Fibroblast of mammary gland (primary cell): ENCODE data around the gene SYT6.

Experiments used
- DNase-seq: peaks from one replicate; pipeline ENCODE4 v3.0.0-alpha.2; 2010; ENCODE audit warnings: low read depth
- H3K4me3 ChIP-seq: 2 replicates; pipeline ENCODE4 v1.5.1; 2011; ENCODE audit warnings: low read depth, mild to moderate bottlenecking, low read length, moderate library complexity; ENCODE audit not compliant: control insufficient read depth
- CTCF ChIP-seq: conservative IDR thresholded peaks from 2 replicates; pipeline ENCODE4 v1.5.1; 2011; ENCODE audit warnings: low read depth, low read length, inconsistent platforms; ENCODE audit not compliant: control insufficient read depth, insufficient read depth

The SYT6 gene

GRCh38 chr1:114156538-114157274 is 3.0 kb upstream of the SYT6 start:
- H3K4me3 ChIP-seq: no peak overlapping the region
- no peak for TF ChIP-seq CTCF
- no peak for DNase-seq

GRCh38 chr1:114155706-114156105 is 2.0 kb upstream of the SYT6 start:
- no peak for DNase-seq
- no peak overlapping the region for H3K4me3 ChIP-seq
- TF ChIP-seq CTCF: no peak

- no peak overlapping the region for H3K4me3 ChIP-seq
- DNase-seq: peak; percentile 40
- no peak for TF ChIP-seq CTCF
These were observed 1.3 kb upstream of the SYT6 start for GRCh38 chr1:114154963-114155322.

- DNase-seq: peak; percentile 18
- TF ChIP-seq CTCF: no peak
- no peak overlapping the region for H3K4me3 ChIP-seq
These were observed 685 bp upstream of the SYT6 start for GRCh38 chr1:114154146-114154962.

- TF ChIP-seq CTCF: no peak
- peak; percentile 25 for DNase-seq
- no peak overlapping the region for H3K4me3 ChIP-seq
These were observed 985 bp downstream of the SYT6 start for GRCh38 chr1:114152508-114153260.

GRCh38 chr1:114152089-114152507 is 1.6 kb downstream of the SYT6 start:
- DNase-seq: no peak
- no peak overlapping the region for H3K4me3 ChIP-seq
- TF ChIP-seq CTCF: no peak
